GM19240 (cell line): Measurements from ENCODE around the gene ORC1.
"Not testable (repeated sequence)": the region's sequence is repeated elsewhere in the genome, so short reads cannot be mapped to it uniquely, and the experiment has no call there.

Source experiments
- DNase-seq: peaks from one replicate; pipeline ENCODE4 v3.0.0; 2011; ENCODE audit warnings: low spot score; ENCODE audit not compliant: insufficient read length

ORC1 gene

DNA sequence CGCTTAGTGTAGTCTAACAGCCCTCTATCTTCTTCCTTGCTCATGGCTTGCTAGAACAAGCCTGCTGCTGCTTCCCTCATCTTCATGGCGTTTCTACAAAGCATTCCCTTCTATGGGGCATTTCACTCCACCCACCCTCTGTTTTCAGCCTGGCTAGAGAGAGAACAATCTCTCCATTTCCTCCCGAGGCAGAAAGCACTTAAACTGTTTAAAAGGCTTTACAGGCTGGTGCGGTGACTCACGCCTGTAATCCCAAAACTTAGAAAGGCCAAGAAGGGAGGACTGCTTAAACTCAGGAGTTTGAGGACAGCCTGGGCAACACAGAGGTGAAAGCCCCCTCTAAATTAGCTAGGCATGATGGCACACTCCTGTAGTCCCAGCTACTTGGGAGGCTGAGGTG, 17.8 kb downstream of the ORC1 start:
- no peak for DNase-seq

DNA sequence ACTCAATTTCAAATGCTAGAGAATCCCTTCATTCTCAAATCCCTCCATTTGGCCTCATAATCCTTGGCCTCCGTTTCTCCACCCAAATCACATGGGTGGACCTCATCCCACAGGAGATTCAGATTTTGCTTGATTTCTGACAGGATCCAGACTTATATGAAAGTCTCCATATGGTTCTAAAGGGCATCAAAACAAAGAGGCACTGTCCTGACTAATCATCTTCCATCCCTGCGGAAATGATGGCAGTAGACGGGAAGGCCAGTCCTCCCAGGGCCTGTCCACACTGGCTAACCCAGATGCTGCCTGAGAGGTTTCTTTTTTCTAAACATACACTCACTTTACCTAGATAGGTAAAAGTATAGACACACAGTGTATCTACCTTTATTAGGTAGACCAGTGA, 18.8 kb downstream of the ORC1 start:
- no peak for DNase-seq

DNA sequence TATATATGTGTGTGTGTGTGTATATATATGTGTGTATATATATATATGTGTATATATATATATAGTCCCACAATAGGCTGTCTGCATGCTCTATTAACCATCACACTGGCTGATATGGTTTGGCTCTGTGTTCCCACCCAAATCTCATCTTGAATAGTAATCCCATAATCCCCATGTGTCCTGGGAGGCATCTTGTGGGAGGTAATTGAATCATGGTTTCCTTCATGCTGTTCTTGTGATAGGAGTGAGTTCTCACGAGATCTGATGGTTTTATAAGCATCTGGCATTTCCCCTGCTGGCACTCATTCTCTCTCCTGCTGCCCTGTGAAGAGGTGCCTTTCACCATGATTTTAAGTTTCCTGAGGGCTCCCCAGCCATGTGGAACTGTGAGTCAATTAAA, 34.4 kb downstream of the ORC1 start:
- not testable (repeated sequence) for DNase-seq

DNA sequence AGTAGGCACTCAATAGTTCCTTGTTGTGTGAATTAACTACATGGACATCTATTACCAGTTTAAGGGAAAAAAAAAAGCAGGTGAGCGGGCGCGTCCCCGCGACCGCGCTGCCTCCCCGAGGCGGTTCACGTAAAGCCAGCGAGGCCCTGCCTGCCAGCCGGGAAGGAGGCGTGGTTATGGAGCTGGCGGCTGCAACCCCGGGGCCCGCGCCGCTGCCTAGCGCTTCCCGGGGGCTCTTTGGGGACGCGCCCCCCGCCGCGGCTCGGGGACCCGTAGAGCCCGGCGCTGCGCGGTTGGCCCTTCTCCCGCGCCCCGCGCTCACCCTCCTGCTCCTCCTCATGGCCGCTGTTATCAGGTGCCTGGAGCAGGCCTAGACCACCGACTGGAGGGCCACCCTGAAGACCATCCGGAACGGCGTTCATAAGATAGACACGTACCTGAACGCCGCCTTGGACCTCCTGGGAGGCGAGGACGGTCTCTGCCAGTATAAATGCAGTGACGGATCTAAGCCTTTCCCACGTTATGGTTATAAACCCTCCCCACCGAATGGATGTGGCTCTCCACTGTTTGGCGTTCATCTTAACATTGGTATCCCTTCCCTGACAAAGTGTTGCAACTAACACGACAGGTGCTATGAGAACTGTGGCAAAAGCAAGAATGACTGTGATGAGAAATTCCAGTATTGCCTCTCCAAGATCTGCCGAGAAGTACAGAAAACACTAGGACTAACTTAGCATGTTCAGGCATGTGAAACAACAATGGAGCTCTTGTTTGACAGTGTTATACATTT, 35.6 kb downstream of the ORC1 start:
- DNase-seq, result no peak

DNA sequence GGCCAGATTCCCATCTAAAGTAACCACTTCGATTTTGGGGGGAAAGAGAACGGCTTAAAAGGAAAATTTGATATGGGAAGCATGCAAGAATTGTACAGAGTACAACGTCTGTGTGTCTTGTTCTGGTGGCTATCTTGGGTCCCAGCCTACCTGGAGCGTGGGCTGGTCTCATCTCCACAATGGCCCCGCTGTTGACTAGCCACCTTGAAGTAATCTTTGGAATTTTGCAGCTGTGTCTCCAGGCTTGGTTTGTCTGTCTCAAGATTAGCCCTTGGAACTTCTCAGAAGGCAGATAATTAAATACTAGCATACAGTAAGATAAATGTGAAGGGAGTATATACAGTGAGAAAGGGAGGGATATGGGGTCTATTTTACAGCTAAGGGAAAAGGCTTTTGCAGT, 37.0 kb downstream of the ORC1 start:
- no peak for DNase-seq

DNA sequence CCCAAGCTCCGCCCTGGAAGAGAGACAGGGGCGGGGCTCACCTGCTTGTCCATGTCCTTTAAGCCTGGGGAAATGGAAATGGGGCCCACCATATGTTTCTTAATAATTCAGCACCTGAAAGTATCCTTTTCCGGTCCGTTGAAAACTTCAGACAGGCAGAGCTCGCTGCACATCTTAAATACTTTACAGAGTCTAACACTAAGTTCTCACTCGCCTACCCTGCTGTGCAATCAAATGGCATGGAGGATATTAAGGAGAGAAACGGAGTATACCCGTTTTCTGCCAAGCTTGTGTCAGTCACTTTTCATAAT, 37.8 kb downstream of the ORC1 start:
- DNase-seq, result no peak

DNA sequence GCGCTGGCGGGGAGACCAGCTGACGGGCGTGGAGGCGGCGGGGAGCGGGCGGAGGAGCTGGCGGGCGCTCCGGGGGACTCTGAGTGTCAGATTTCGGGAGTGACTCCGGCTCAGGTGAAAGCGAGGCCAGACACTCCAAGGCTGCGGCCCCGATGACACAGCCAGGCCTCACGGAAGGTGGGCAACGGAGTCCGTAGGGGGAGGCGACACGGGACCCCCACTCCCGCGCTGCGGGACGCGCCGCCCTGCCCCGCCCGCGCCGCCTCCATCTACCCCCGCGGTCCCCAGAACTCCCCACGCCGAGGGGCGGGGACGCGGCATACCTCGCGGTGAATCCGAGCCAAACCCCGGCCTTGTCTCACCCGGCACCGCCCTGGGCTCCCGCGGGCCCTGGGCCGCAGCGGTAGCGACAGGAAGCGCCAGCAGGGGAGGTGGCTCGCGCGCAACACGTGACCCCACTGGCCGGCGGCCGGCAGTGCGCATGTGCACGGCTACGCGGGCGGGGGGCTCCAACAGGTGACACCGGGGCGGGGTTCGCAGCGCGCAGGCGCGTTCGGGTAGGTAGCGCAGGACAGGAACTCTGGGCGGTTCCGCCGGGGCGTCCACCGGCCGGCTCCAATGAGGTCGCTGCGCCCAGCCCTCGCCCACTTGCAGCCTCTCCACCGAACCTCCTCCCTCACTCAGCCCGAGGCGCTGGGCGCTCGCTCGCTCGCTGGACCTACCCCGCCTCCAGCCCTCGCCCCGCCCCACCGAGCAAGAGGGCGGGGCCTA, 38.3 kb downstream of the ORC1 start, which contains the start of gene CC2D1B:
CC2D1B (minus strand) TSS at position 460 of the 771 bp plus-strand sequence. CDS start 1,585 bp downstream, outside the sequence.
- DNase-seq, result peak; percentile 95

DNA sequence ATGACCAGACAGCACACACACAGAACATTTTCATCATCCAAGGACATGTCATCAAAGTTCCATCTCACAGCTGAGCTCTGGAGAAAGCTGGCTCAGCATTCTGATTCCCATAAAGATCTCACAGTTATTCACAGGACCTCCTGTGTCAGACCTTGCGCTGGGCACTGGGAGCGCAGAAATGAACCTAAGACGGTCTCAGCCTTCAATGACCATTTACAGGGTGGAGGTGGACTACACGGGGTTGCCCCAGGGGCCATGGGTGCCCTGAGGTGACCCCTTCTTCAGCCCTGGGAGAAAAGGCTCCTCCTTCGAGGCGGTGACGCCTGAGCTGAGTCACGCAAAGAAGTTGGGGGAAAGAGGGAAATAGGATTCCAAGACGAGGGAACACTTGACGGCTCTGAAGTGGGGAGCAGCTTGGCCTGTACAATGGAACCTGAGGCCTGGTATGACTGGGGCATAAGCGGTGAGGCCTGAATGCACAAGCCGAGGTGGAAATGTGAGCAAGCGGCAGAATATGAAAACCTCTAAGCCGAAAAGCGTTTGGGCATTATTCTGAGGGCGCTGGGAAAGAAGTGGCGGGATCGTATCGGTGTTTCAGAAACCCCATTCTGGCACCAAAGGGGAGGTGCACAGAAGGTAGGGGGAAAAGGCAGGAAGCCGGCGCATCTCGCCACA, 39.0 kb downstream of the ORC1 start:
- peak; percentile 56 for DNase-seq

DNA sequence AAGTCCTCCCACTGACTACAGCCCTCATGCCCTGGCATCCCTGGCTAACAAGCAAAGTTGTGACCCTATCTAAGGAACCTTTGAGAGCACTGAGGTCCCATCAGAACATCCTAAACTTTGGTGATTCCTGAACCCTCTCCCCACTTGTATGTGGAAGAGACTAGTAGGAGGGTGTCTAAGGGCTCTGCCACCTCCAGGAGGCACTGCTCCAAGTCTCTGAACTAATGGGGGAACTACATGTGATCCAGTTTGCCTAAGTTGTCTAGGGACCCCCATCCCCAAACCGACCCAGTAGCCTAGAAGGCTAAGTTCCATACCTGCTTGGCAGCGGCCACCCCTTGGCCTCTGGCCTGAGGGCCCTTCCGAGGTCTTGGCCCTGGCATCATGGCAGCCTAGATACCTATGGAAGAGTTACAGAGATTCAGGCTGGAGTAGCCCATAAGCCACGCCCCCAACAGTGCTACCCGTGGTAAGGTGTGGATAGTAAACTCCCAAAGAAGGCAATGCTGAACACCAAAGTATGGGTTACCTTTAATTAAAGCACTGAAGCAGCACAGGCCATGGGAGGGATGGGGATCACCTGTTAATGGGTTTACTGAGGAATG, 39.9 kb downstream of the ORC1 start:
- DNase-seq, result no peak

DNA sequence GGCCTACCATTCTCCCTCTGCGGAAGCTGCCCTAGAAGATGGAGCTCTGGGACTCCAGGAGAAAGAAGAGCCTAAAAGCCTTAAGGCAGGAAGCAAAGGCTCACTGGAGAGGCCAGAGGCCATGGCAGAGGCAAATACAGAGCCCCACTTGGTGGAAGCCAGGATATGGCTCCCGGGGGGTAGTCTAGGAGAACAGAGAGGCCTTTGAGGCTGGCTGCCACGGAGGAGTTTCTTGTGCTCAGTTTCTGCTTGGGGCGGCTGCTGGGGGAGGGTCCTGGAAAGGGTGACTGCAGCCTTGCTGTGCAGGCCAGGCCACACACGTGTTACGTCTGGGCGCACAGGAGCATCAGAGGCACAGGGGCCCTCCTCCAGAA, 43.6 kb downstream of the ORC1 start:
- DNase-seq, result no peak

DNA sequence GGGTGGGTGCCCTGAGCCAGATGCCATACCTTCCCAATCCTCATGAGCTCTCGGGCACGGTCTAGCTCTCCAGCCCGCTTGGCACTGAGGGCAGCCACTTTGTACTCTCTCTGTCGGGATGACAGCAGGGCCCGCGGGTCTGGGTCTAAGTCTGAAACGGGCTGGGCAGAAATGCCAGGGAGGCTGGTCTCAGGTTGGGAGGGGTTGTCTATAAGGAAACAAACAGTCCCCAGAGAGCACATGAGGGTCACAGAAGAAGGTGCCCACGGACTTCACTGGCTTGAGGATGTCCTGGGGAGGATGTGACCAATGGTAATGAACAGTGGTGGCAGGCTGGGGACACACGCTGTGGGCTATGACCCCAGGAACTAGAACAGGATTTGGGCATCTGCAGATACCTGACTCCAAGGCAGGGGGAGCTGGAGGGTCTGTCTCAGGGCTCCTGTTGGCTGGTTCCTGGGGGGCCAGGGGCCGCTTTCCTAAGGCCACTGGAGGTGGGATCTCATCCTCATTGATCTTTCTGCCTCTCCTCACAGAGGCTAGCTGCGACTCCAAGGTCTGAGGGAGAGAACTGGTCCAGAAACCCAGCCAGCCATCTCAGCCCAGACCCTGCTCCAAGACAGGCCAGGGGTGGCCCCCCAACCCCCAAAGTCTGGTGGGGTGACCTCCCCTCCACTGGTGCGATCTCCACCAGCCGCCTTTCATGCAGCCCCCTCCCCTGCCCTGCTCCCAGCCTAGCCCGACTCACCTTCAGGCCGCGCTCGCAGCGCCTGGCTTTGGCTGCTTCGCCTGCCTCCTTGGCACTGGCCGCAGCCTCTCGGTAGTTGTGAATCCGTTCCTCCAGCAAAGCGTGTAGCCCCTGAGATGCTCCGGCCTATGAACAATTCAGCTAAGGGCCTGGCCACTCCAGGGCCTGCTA, 44.3 kb downstream of the ORC1 start:
- DNase-seq, result no peak

DNA sequence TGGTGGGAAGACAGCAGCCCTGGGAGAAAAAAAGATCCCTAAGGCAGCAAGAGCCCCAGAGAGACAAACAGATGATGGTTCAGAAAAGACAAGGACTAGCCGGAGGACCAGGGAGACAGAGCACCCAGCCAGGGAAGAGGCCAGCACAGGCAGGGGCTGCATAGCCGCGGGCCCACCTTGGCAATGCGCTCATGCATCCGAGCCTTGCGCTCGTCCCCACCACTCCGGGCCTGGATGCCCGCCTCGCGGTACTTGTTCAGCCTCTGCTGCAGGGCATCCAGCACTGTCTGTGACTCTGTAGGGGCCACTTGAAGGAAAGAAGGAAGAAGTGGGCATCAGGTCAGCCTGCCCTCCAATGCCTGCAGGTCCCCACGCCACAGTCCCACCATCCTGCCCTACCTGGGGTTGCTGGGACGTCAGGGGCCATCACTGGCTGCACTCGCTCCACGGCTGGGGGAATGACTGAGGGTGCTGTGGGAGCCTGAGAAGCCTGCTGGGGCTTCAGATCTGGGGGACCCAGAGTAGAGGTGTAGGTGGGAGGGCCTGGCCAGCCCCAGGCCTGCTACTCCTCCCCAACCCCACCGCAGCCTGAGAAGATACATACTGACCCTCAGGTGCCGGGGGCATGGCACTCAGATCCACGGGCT, 45.2 kb downstream of the ORC1 start:
- DNase-seq, result no peak

DNA sequence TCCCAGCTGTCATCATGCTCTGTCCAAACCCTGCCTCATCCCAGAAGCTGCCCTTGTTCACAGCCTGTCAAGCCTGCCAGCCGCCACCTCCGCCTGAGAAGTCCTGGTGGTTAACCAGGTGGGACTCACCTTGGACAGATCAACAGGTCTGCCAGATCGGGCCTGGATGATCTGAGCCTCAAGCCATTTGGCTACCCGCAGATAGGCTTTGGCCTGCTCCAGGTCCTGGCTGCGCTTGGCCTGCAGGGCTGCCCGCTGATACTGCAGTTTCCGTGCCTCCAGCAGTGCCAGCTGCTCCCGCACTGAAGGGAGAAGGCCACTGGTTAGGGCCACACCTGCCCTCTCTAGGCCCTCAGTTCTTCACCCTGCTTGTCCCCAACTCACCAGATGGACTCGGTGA, 46.8 kb downstream of the ORC1 start:
- DNase-seq, result no peak

DNA sequence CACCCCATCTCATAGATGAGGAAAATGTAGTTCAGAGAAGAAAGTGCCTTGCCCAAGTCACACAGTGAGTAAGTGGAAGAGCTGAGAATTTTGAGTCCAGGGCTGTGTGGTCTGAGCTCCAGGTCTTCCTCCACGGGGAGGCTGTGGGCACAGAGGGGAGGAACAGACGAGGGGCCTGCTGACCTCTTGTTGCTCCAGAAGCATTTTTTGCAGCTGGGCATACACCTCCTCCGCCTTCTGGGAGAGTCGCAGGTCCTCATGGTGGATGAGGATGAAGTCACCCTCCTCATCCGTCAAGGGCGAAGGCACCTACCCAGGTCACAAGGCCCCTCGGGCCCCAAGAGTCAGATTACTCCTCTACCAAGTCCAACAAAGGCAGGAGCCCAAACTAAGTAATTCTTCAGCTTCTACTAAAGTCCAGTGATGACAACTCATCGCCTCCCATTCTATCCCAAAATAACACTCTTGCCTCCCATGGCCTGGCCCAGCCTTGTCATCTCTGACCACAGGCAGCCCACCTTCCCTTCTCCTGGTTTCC, 47.3 kb downstream of the ORC1 start:
- no peak for DNase-seq

DNA sequence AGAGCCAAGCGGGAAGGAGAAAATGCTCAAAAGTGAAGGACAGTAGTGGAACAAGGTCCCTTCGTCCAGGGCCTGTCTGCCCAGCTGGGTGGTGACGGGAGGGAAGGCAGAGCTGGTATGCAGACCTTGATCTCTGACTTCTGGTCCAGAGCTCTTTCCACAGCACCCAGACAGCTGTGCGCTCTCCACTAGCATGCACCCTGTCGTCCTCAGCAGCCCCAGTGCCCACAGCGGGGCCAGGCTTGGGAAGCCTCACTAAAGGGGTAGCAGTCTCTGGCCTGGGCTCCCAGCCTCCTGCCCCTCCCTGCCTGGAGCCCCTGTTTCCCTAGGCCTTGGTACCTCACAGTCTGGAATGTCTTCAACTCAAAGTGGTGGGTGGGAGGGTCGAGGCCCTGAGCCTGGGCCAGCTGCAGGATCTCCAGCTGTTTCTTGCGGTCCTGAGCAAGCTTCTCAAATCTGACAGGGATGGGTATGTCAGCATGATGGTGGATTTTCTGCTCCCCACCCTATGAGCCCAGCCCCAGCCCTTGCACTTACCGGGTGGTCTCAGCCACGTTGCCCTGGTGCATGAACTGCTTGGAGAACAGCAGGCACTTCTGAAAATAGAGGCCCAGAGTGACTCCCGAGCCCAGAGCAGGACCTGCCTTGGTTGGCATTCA, 48.2 kb downstream of the ORC1 start:
- DNase-seq, result no peak

DNA sequence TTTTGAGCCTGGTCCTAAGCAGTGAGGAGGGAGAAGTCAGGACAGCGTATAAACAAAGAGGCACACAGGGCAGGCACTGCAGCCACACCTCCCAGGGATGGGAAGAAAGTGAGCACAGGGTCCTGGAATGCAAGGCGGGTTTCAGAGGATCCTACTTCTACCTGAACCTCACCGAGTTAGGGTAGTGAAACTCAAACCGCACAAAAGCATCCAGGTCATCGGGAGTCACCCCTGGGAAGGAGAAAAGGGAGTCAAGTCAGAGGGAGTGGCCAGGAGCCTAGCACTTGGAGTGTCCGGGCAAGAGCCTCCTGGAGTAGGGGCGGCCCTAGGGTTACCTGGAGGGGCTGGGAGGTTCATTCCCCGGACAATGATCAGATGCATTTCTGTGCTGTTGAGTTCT, 48.8 kb downstream of the ORC1 start:
- no peak for DNase-seq

DNA sequence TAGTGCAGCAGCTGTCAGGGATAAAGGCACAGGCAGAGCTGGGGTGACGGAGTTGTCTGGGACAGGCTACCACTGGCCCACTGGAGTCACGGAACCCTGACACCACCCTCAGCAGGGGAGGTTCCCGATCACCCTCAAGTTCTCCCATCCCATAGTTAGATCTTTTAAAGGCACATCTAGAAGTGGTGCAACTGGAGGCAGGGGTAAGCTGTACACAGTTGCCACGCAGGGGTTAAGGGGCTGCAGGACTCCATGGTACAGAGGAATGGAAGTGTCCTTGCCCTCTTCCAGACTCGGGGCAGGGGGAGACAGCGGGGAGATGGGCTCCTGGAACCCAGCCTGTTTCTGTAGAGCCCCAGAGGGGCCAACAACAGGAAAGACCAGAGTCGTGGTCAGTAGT, 51.5 kb downstream of the ORC1 start:
- DNase-seq, result no peak

DNA sequence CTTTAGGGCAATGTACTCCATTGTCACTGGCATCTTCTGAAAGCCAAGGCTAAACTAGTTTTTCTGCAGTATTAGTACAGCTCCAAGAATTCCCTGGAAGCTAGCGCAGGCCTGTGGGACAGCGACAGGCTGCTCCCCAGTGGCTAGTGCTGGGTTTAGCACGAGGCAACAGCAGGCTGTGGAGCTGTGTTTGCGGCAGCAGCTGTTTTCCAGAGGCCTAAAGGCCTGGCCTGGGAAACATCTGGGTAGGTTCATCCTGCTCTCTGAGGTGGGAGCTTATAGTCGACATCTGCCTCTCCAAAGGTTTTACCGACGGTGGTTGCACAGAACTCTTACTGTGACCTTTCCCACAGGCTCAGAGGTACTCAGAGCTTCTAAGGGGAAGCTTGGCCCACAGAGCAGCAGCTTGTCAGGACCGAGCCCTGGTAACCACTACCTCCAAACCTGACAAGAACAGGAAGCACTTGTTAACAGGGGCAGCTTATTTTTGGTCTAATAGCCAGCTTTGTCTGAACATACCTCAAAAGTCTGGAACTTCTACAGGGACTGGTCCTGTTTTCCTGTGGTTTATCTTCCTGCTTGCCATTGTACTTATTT, 55.4 kb downstream of the ORC1 start:
- no peak for DNase-seq

DNA sequence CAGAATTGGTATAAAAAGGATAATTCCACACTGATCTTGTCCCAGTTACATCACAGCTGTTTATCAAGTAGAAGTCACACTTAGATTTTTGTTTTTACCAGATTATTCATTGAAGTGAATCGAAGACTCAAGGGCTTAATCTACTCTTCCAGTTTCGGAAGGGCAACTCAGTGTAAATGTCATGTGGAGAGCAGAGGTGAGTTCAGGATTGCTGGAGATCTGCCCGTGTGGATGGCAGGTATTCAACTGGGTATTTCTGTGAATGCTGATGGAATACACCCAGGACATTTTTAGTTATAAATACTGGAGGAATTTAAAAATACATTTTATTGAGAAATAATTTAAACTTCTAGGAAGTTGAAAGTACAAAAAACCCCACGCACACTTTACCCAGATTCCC, 57.6 kb downstream of the ORC1 start:
- no peak for DNase-seq
